Esophagus muscularis mucosa (tissue), 4 donors: ENCODE measurements around the gene UBA52.

Experiments used
- CTCF ChIP-seq, 3 experiments: fragments of 200-600 bp in 2 of 3; fragments of 450-650 bp in 1 of 3; sonication (generic) in 2 of 3; IDR thresholded peaks; one replicate each; pipeline ENCODE4 v1.5.1; 2017 to 2019; ENCODE audit warnings: antibody characterized with exemption in 3 of 3, mild to moderate bottlenecking in 2 of 3, moderate library complexity in 1 of 3
- EP300 ChIP-seq: sonication (generic); formaldehyde crosslinking; IDR thresholded peaks from one replicate; pipeline ENCODE4 v1.6.1; 2017; ENCODE audit warnings: antibody characterized with exemption
- POLR2A ChIP-seq: fragments of 450-650 bp; IDR thresholded peaks from one replicate; pipeline ENCODE4 v1.6.1; 2017; ENCODE audit warnings: antibody characterized with exemption, moderate library complexity, mild to moderate bottlenecking, low read depth
- POLR2AphosphoS5 ChIP-seq, 2 donors: sonication (generic); formaldehyde crosslinking; IDR thresholded peaks; one replicate each; pipeline ENCODE4 v1.6.1; 2017; ENCODE audit warnings: antibody characterized with exemption in 2 of 2

- TF ChIP-seq CTCF (IDR thresholded peaks at IDR 0.05) = no peak
- no peak for TF ChIP-seq POLR2A
- TF ChIP-seq POLR2AphosphoS5 (IDR thresholded peaks at IDR 0.05) = no peak
- no peak for TF ChIP-seq EP300
Observed at GRCh38 chr19:18593367-18594095, 21.9 kb downstream of the UBA52 start.
